GM21526 (cell line): ENCODE measurements around the gene FCRLB.
"Not testable (repeated sequence)": the region's sequence is repeated elsewhere in the genome, so short reads cannot be mapped to it uniquely, and the experiment has no call there.

Source experiments
- ATAC-seq: cut with Tn5 transposase; IDR thresholded peaks from one replicate; pipeline ENCODE4 v1.9.1; 2021; ENCODE audit warnings: moderate library complexity; ENCODE audit not compliant: unreplicated experiment, low FRiP score

Gene FCRLB

DNA sequence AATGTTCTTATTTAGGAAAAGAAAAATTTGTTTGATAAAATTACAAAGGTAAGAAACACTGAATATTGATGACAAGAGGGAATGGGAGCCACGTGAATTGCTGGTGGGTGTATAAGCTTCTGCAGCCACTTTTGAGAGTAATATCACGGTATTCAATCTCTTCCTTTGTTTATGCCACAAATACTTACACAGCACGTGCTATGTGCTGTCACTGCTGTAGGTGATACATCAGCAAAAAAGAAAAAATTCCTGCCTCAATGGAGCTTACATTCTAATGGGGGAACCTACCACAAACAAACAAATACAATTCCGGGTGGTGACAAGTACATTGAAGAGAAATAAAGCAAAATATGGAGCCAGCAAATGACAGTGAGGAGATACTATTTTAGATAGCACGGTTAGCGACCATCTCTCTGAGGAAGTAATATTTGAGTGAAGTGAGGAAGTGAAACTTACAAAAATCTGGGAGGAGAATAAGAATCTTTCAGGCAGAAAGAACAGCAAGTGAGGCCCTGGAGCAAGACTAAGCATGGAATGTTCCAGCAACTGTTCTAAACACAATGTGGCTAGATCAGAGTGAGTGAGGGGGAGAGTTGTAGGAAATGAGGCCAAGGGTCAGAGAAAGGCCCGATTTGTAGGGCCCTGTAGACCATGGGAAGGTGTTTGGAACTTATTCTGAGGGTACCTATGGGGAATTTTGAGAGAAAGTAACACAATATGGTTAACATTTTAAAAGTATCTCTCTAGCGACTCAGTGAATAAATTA is 2.6 kb upstream of the FCRLB start:
- ATAC-seq: peak; percentile 41

DNA sequence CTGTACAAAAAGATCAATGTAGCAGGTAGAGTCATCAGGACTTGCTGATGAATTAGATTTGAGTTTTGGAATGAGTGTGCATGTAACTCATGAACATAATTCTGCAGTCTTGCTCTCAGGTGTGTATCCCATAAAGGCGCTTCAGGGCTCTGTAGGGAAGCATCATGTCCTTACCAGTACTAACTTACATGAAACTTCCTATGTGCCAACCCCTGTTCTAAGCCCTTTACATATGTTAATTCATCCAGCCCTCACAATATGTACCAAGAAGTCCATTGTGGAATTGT is 2.1 kb upstream of the FCRLB start:
- peak; percentile 32 for ATAC-seq

DNA sequence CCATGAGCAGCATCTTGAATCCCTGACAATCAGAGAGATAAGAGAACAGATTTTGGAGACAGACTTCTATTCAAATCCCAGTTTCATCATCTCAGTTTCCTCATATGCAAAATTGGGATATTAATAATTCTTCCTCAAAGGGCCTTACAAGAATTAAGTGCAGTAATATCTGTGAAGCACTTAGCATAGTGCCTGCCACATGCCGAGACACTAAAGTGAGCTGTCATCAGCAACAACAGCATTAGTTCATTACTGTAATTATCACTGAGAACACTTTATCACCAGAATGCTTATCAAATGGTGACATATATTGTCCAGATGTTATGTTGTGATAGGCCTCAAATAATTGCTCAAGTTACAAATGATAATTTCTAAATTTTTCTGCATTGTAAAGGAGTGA is 922 bp upstream of the FCRLB start:
- no peak for ATAC-seq

- no peak for ATAC-seq
Measured at GRCh38 chr1:161721738-161722343, 497 bp downstream of the FCRLB start.

- ATAC-seq: no peak
Measured at GRCh38 chr1:161722406-161722805, 1.1 kb downstream of the FCRLB start.

- no peak for ATAC-seq
Measured at GRCh38 chr1:161723459-161724141, 2.3 kb downstream of the FCRLB start.

GRCh38 chr1:161725258-161725907 is 4.0 kb downstream of the FCRLB start:
- not testable (repeated sequence) for ATAC-seq

DNA sequence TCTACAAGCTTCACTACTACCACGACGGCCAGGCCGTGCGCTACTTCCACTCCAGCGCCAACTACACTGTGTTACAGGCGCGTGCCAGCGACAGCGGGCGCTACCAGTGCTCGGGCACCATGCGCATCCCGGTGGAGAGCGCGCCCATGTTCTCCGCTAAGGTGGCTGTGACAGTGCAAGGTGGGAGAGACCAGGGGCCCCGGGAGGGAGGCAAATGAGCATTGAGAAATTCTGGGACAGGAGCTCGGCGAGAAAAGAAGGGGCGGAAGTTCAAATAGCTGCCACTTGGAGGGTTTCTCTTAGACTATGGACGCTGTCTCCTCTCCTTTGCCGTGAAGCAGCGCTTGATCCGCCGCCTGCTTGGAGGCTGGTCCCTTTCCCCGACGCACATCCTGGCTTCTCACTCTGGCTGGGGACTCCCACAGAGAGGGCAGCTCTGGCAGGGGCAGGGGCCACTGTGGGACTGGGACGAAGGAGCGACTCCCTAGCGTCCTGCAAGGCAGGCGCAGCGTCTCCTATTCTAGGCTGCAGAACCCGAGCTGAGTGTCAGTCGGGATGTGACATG is 4.6 kb downstream of the FCRLB start:
- ATAC-seq: peak; percentile 19

DNA sequence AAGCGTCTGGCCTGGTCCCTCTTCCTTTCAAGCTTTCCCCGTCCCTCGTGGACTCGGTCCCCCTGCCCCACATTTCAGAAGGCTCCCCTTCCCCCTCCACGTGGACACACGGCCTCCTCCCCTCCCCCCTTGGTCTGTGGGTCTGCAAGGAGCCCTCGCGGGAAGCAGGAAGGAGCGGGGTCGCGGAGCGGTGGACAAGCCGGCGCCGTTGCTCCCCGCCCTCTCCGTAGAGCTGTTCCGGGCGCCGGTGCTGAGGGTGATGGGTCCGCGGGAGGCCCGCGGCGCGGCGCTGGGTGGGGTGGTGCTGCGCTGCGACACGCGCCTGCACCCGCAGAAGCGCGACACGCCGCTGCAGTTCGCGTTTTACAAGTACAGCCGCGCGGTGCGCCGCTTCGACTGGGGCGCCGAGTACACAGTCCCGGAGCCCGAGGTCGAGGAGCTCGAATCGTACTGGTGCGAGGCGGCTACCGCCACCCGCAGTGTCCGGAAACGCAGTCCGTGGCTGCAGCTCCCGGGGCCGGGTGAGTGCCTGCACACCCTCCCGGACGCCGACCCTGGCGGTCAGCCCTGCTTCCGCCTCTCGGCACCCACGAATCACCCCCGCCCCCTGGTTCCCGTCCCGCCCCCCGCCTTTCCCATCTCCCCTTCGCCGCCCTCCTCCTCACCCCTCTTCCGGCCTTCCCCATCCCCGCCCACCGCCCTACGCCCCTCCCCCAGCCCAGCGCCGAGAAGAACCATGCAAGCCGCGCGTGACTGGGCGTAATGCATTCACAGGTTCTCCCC is 5.3 kb downstream of the FCRLB start:
- peak; percentile 38 for ATAC-seq

- ATAC-seq: peak; percentile 22
Measured at GRCh38 chr1:161727256-161727924, 6.0 kb downstream of the FCRLB start.

DNA sequence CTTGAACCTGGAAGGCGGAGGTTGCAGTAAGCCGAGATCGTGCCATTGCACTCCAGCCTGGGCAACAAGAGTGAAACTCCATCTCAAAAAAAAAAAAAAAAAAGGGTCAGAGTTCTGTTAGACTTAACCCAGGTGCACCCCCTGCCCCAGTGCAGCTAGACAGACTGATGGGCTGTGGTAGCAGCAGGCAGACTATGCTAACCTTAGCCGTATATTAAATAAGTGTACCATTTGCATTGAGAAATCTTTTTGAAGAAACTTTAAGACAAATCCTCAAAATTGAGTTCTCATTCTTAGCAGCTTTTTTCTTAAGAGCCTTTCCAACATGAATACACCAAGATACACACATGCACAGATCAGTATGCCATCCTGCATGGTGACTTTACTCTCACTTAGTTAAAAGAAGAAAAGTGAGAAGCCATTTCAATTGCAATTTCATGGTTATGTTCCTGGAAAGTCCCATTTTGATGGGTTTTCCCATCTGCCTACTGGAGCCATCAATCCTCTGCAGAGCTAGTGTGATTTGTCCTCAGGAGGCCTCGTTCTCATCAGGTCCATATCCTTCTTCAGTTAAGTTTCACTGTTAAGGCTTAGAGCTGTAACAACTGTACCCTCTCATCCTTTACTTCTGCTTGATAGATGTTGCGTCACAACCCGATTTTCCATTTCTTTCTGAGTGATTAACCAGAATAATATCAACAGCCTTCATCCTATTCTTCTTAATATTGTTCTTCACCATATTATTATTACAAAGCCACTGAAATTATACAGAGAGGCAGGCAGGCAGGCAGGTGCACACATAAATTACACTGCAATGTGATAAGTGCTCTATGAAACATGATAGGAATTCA is 7.3 kb downstream of the FCRLB start:
- ATAC-seq: no peak

- no peak for ATAC-seq
Measured at GRCh38 chr1:161730050-161730564, 8.8 kb downstream of the FCRLB start.

DNA sequence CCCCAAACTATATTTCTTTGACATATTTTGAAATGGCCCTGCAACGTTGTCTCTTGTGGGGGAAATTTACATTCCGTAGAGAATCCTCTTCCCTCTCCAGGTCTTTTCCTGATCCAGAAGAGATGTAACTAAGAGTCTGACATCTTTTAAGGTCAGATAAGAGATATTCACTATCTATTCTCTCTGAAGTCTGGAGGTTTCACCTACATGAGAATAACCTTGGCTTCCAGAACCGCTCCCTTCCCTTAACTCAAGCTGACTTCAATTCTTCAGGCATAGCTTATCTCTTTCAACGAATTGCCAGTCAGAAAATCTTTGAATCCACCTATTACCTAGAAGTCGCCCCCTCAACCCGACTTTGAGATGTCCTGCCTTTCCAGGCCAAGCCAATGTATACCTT is 9.9 kb downstream of the FCRLB start:
- ATAC-seq: no peak

DNA sequence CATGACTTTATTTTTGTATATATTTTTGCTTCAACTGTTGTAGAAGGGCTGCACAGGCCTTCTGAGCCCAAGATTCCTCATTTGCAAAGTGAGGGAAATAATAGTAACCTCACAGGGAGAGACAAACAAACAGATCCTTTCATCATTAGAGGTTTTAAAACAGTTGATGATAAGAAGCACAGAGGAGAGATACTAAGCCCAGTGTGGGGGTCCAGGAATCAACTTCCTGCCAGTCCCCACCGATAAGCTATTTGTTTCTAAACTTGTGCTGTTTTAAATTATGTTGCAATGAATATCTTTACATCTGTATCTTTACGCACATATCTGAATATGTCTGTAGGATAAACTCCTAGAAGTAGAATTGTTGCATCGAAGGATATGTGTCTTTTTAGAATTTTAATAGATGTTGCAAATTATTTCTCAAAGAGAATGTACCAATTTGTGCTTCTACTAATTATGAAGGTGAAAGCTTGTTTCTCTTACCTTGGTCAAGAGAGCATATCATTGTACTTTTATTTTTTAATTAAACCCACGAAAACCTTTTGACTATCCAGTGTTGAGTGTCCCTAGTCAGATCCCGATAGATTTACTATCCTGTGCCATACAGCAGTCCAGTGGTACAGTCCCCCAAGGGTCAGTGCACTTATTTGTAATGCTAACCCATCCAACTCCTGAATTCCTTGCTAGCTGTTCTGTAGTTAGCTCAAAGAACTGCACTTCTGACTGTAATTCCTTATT is 10.8 kb downstream of the FCRLB start:
- no peak for ATAC-seq

- ATAC-seq: no peak
Measured at GRCh38 chr1:161733526-161733925, 12.2 kb downstream of the FCRLB start.

DNA sequence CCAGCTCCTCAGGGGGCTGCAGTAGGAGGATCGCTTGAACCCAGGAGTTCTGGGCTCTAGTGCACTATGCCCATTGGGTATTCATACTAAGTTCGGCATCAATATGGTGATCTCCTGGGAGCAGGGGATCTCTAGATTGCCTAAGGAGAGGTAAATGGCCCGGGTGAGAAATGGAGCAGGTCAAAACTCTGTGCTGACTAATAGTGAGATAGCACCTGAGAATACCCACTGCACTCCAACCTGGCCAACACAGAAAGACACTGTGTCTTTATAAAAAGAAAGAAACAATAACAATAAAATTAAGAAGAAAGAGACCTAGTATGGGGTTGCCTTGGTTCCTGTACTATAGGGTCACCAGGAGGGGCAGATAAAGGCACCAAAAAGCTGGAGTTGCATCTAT is 14.5 kb downstream of the FCRLB start:
- ATAC-seq: no peak

- ATAC-seq: no peak
Measured at GRCh38 chr1:161736335-161736969, 15.1 kb downstream of the FCRLB start.

DNA sequence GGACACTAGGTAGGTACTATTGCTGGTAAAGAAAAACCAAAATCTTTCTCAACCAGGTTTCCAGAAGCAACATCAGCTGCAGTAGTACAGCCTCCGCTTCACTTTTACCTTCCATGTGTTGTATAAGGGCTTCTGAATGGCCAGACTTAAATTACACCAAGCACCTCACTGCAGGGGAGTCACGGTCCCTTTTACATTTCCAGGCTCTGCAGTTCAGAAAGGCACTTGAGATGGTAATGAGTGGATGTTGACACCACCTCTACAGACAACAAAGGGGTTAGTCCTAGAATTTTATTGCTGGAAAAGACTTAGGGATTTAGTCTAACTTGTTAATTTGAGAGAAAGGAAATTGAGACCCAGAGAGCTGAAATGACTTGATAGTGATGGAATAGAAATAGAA is 16.3 kb downstream of the FCRLB start:
- ATAC-seq: no peak
